IMR-90 (cell line): ENCODE data around the gene WDR6. TPM values are rescaled to one million over a fixed set of nuclear protein-coding genes. Genes with fewer than 3 reads are reported as not detected.

Source experiments
- ATAC-seq: fragments of 200-7000 bp; cut with Tn5 transposase; 2 replicates; pipeline ENCODE4 v1.9.1; 2020; ENCODE audit warnings: low read depth, mild to moderate bottlenecking, moderate library complexity
- BruUV-seq: library from RNA; stranded (reverse); fragments of 400-500 nt; replicated peaks from 2 replicates; lab custom pipeline; 2021; lab: Mats Ljungman, UMichigan
- CTCF ChIA-PET: fragments of 300-600 bp; formaldehyde crosslinking; extraction: SDS; loops from one replicate; lab custom pipeline; 2021; ENCODE audit warnings: antibody characterized with exemption; lab: Yijun Ruan, JAX
- POLR2A ChIA-PET: fragments of 300-600 bp; sonication (Branson Sonifier 250); formaldehyde crosslinking; loops from one replicate; lab custom pipeline; 2022; ENCODE audit warnings: antibody characterized with exemption; ENCODE audit not compliant: unreplicated experiment; lab: Charles Lee
- DNase-seq: peaks from one replicate; pipeline ENCODE4 v3.0.0; 2013
- H2AFZ ChIP-seq: replicated peaks from 2 replicates; pipeline ENCODE3; 2013; ENCODE audit warnings: low read length, mild to moderate bottlenecking; ENCODE audit not compliant: poor library complexity
- H2AK5ac ChIP-seq: 2 replicates; pipeline ENCODE4 v1.6.1; 2013; ENCODE audit warnings: low read depth, low read length, inconsistent platforms
- H2AK9ac ChIP-seq: replicated peaks from 2 replicates; pipeline ENCODE3; 2013; ENCODE audit warnings: mild to moderate bottlenecking, low read depth, low read length, moderate library complexity; ENCODE audit not compliant: poor library complexity
- H2BK120ac ChIP-seq: 2 replicates; pipeline ENCODE4 v1.6.1; 2013; ENCODE audit warnings: low read depth, low read length, inconsistent platforms
- H2BK15ac ChIP-seq: 3 replicates; pipeline ENCODE4 v1.6.1; 2013; ENCODE audit warnings: low read depth, low read length, inconsistent platforms
- H2BK20ac ChIP-seq: 2 replicates; pipeline ENCODE4 v1.6.1; 2013; ENCODE audit warnings: low read depth, mild to moderate bottlenecking, inconsistent platforms, low read length, moderate library complexity
- H2BK5ac ChIP-seq: 2 replicates; pipeline ENCODE4 v1.6.1; 2013; ENCODE audit warnings: mild to moderate bottlenecking, low read depth, low read length, inconsistent platforms; ENCODE audit not compliant: poor library complexity, severe bottlenecking
- H3K14ac ChIP-seq: replicated peaks from 2 replicates; pipeline ENCODE4 v1.6.1; 2013; ENCODE audit warnings: low read depth, low read length, inconsistent platforms
- H3K18ac ChIP-seq: 2 replicates; pipeline ENCODE4 v1.6.1; 2013; ENCODE audit warnings: low read depth, low read length, control low read depth
- H3K23ac ChIP-seq: 2 replicates; pipeline ENCODE4 v1.6.1; 2013; ENCODE audit warnings: low read depth, low read length, inconsistent platforms
- H3K27ac ChIP-seq: 2 replicates; pipeline ENCODE4 v1.5.1; 2013; ENCODE audit warnings: mild to moderate bottlenecking, control low read depth, low read length; ENCODE audit not compliant: insufficient read depth
- H3K27me3 ChIP-seq: 2 replicates; pipeline ENCODE4 v1.6.1; 2013; ENCODE audit warnings: low read length; ENCODE audit not compliant: control insufficient read depth, insufficient read depth
- H3K36me3 ChIP-seq: 2 replicates; pipeline ENCODE4 v1.6.1; 2013; ENCODE audit warnings: low read length, mixed read lengths; ENCODE audit not compliant: control insufficient read depth, insufficient read depth
- H3K4ac ChIP-seq: 2 replicates; pipeline ENCODE4 v1.6.1; 2013; ENCODE audit warnings: low read depth, low read length, inconsistent platforms
- H3K4me1 ChIP-seq: 2 replicates; pipeline ENCODE4 v1.6.1; 2013; ENCODE audit warnings: low read length, mixed read lengths; ENCODE audit not compliant: control insufficient read depth, insufficient read depth
- H3K4me2 ChIP-seq: 2 replicates; pipeline ENCODE4 v1.6.1; 2013; ENCODE audit warnings: low read depth, mild to moderate bottlenecking, control low read depth, low read length, moderate library complexity
- H3K4me3 ChIP-seq: 2 replicates; pipeline ENCODE4 v1.5.1; 2013; ENCODE audit warnings: low read depth, mild to moderate bottlenecking, control low read depth, low read length, moderate library complexity; ENCODE audit not compliant: insufficient read depth
- H3K56ac ChIP-seq: 2 replicates; pipeline ENCODE4 v1.6.1; 2013; ENCODE audit warnings: low read length, inconsistent platforms; ENCODE audit not compliant: insufficient read depth; ENCODE audit errors: extremely low read depth
- H3K79me1 ChIP-seq, 2 experiments: 2 replicates each; pipeline ENCODE4 v1.6.1; 2013; ENCODE audit warnings: low read length in 2 of 2, inconsistent platforms in 1 of 2, low read depth in 1 of 2
- H3K9ac ChIP-seq: 2 replicates; pipeline ENCODE4 v1.6.1; 2013; ENCODE audit warnings: low read depth, low read length, control low read depth
- H3K9me1 ChIP-seq: 2 replicates; pipeline ENCODE4 v1.6.1; 2013; ENCODE audit warnings: low read length, inconsistent platforms; ENCODE audit not compliant: insufficient read depth
- H3K9me3 ChIP-seq: 2 replicates; pipeline ENCODE4 v1.6.1; 2013; ENCODE audit warnings: low read length; ENCODE audit not compliant: control insufficient read depth, insufficient read depth
- H4K20me1 ChIP-seq: 2 replicates; pipeline ENCODE4 v1.6.1; 2013; ENCODE audit warnings: low read length, inconsistent platforms; ENCODE audit not compliant: insufficient read depth
- H4K5ac ChIP-seq: 2 replicates; pipeline ENCODE4 v1.6.1; 2013; ENCODE audit warnings: mild to moderate bottlenecking, low read depth, low read length, control low read depth
- H4K8ac ChIP-seq, 2 experiments: 2 replicates each; pipeline ENCODE4 v1.6.1; 2013; ENCODE audit warnings: low read depth in 2 of 2, low read length in 2 of 2, control low read depth in 1 of 2, inconsistent platforms in 1 of 2
- H4K91ac ChIP-seq: 2 replicates; pipeline ENCODE4 v1.6.1; 2013; ENCODE audit warnings: low read depth, low read length, inconsistent platforms; ENCODE audit not compliant: insufficient read depth
- BHLHE40 ChIP-seq: fragments of 150-350 bp; IDR thresholded peaks from 2 replicates; pipeline ENCODE4 v1.6.1; 2016; ENCODE audit warnings: mild to moderate bottlenecking, low read depth, low read length
- CEBPB ChIP-seq: IDR thresholded peaks from 2 replicates; pipeline ENCODE4 v1.6.1; 2012; ENCODE audit warnings: low read depth, low read length, improper control_type of control experiment
- CHD1 ChIP-seq: IDR thresholded peaks from 2 replicates; pipeline ENCODE4 v1.6.1; 2012; ENCODE audit warnings: low read depth, low read length, improper control_type of control experiment
- CTCF ChIP-seq: conservative IDR thresholded peaks from 2 replicates; pipeline ENCODE4 v1.5.1; 2012; ENCODE audit warnings: mild to moderate bottlenecking, low read depth, low read length, improper control_type of control experiment
- MAFK ChIP-seq: IDR thresholded peaks from 2 replicates; pipeline ENCODE4 v1.6.1; 2012; ENCODE audit warnings: low read depth, low read length, improper control_type of control experiment
- NFE2L2 ChIP-seq: fragments of 150-350 bp; IDR thresholded peaks from 2 replicates; pipeline ENCODE4 v1.6.1; 2016; ENCODE audit warnings: low read depth, mild to moderate bottlenecking, low read length
- POLR2A ChIP-seq: IDR thresholded peaks from 2 replicates; pipeline ENCODE4 v1.6.1; 2012; ENCODE audit warnings: mild to moderate bottlenecking, low read depth, low read length
- RAD21 ChIP-seq: IDR thresholded peaks from 2 replicates; pipeline ENCODE4 v1.6.1; 2012; ENCODE audit warnings: low read length, improper control_type of control experiment
- RCOR1 ChIP-seq: IDR thresholded peaks from 2 replicates; pipeline ENCODE4 v1.6.1; 2012; ENCODE audit warnings: mild to moderate bottlenecking, low read length, improper control_type of control experiment; ENCODE audit not compliant: insufficient replicate concordance
- WGBS, 2 experiments: methylation state at CpG; one replicate each; pipeline versions ENCODE4 v1.1.5 to v1.1.7; 2013; ENCODE audit warnings: missing lambda C conversion rate in 2 of 2; ENCODE audit not compliant: insufficient read length in 1 of 2; ENCODE audit errors: extremely low coverage in 2 of 2; 5-methylcytosine and 5-hydroxymethylcytosine counted together
- dilution Hi-C: fragments of 300-500 bp; cut with HindIII; formaldehyde crosslinking; loops from one replicate; pipeline ENCODE4 v1.14.3; 2018; ENCODE audit warnings: low sequenced_read_pairs; ENCODE audit not compliant: unreplicated experiment
- in situ Hi-C: fragments of 300-500 bp; cut with MboI; formaldehyde crosslinking; loops from 3 replicates; pipeline ENCODE4 v1.14.3; 2019; ENCODE audit warnings: low sequenced_read_pairs, inconsistent platforms, mixed read lengths
- intact Hi-C: fragments of 100-400 bp; cut with micrococcal nuclease; formaldehyde crosslinking; loops from 2 replicates; pipeline ENCODE4 v1.10.0; 2022
- polyA plus RNA-seq, 3 experiments: library from polyadenylated mRNA; depleted of rRNA; stranded (reverse); fragments of >200 nt; gene quantifications; 2 replicates each; pipeline ENCODE4 v1.2.3, GENCODE V29; 2012; ENCODE audit warnings: low replicate concordance in 1 of 3
- total RNA-seq: library from RNA; depleted of rRNA; stranded (reverse); fragments of >200 nt; gene quantifications from 2 replicates; pipeline ENCODE4 v1.2.3, GENCODE V29; 2012

Gene WDR6
- total and polyA plus RNA-seq, 2 of the 4 experiments (the other 2 are of a cell fraction) = 60.9 to 160 TPM

GRCh38 chr3:49057268-49057667 lies 50.1 kb downstream of the WDR6 start:
- DNase-seq (no peak), ATAC-seq (no peak)
- dilution Hi-C loops = no loop called here
- H2AFZ ChIP-seq = no peak overlapping the region
- H3K18ac ChIP-seq = no peak overlapping the region
- POLR2A ChIA-PET = no interaction called here
- no peak overlapping the region for H3K56ac ChIP-seq
- H2AK9ac ChIP-seq = no peak overlapping the region
- no peak overlapping the region for H4K5ac ChIP-seq
- H3K4me1 ChIP-seq = peaks cover 2% of the 10 kb centered on the region; the same call in 1 of the 2 replicates
- no peak overlapping the region for H4K91ac ChIP-seq
- no peak overlapping the region for H3K23ac ChIP-seq
- in situ Hi-C loops = no loop called here
- H4K8ac ChIP-seq = no peak overlapping the region
- H3K9ac ChIP-seq = no peak overlapping the region
- no peak overlapping the region for H3K4ac ChIP-seq
- H3K36me3 ChIP-seq = peaks cover 36% of the 10 kb centered on the region
- peaks cover 7% of the 10 kb centered on the region; the same call in 1 of the 2 replicates for H4K20me1 ChIP-seq
- H2BK20ac ChIP-seq = no peak overlapping the region
- TF ChIP-seq NFE2L2 (no peak), RCOR1 (no peak), RAD21 (no peak), CTCF (no peak), MAFK (no peak), POLR2A (no peak), CEBPB (no peak), CHD1 (no peak), BHLHE40 (no peak)
- no peak overlapping the region for H3K4me2 ChIP-seq
- 98% methylated on average over 6 of the region's 10 CpGs; no CpG with 5 or more reads in 1 of the 2 experiments for WGBS, 2 experiments
- no peak overlapping the region for H2AK5ac ChIP-seq
- CTCF ChIA-PET = no interaction called here
- no peaks in the 10 kb centered on the region for H3K27me3 ChIP-seq
- H2BK120ac ChIP-seq = no peak overlapping the region
- peaks cover 42 to 70% of the 10 kb centered on the region in 2 experiments for H3K79me1 ChIP-seq
- BruUV-seq = TSS peak; percentile 77
- no peak overlapping the region for H3K27ac ChIP-seq
- H3K9me1 ChIP-seq = peaks cover 18% of the 10 kb centered on the region
- no peak overlapping the region for H2BK5ac ChIP-seq
- no peak overlapping the region for H3K14ac ChIP-seq
- no peak overlapping the region for H3K4me3 ChIP-seq
- intact Hi-C loops = no loop called here
- H2BK15ac ChIP-seq = no peak overlapping the region
- H3K9me3 ChIP-seq = no peaks in the 10 kb centered on the region
